NT2/D1 (cell line): ENCODE data around the gene RAD9A.

ENCODE experiments used
- SUZ12 ChIP-seq: IDR thresholded peaks from 2 replicates; pipeline ENCODE4 v1.6.1; 2011; ENCODE audit not compliant: insufficient read length, insufficient read depth; ENCODE audit errors: extremely low read depth
- YY1 ChIP-seq: IDR thresholded peaks from 2 replicates; pipeline ENCODE4 v1.6.1; 2011; ENCODE audit not compliant: insufficient read length, insufficient read depth
- ZNF274 ChIP-seq: IDR thresholded peaks from 2 replicates; pipeline ENCODE4 v1.6.1; 2011; ENCODE audit warnings: mild to moderate bottlenecking, low read depth, low read length

DNA sequence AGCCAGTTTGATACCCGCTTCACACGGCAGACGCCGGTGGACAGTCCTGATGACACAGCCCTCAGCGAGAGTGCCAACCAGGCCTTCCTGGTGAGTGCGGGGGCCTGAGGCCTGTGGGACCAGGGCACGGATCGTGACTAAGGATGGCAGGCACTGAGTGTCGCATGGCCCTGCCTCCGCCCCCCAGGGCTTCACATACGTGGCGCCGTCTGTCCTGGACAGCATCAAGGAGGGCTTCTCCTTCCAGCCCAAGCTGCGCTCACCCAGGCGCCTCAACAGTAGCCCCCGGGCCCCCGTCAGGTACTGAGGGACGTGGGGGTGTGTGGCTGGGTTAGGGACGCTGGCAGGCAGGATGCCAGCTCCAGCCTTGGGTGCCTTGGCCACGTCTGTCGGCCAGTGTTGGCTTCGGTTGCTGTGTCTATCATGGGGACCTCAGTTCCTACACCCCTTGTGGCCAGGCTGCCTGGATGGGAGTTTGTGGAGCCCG, 42.7 kb downstream of the RAD9A start:
- TF ChIP-seq ZNF274 (no peak), SUZ12 (no peak), YY1 (no peak)
